ENCODE measurements around the gene PAFAH2. TPM values are rescaled to one million over a fixed set of nuclear protein-coding genes. Genes with fewer than 3 reads are reported as not detected.

The PAFAH2 gene
- total and polyA plus RNA-seq, 2 of the 13 experiments (the other 11 are each of a cell fraction or from before 2014, with no cell fraction given) = 6.9 to 9.4 TPM

- TF ChIP-seq MEIS1 (CRISPR knock-in tag; IDR thresholded peaks at IDR 0.05; ENCODE audit: borderline replicate concordance) (peak; percentile 51; the same call in 1 of the 2 replicates), JUND (CRISPR knock-in tag; IDR thresholded peaks at IDR 0.05) (0 out of 2 replicates have a peak, but pooled peaks have one; percentile 47), ZNF329 (CRISPR knock-in tag; IDR thresholded peaks at IDR 0.05; ENCODE audit: low read depth) (no peak), PITX1 (CRISPR knock-in tag; IDR thresholded peaks at IDR 0.05) (0 out of 2 replicates have a peak, but pooled peaks have one; percentile 41), MEF2D (CRISPR knock-in tag; IDR thresholded peaks at IDR 0.05) (peak; percentile 28; the same call in 1 of the 2 replicates), ZNF776 (CRISPR knock-in tag; IDR thresholded peaks at IDR 0.05) (peak; percentile 61; the same call in 1 of the 2 replicates), KMT2A (CRISPR knock-in tag; IDR thresholded peaks at IDR 0.05) (0 out of 2 replicates have a peak, but pooled peaks have one; percentile 4), ATF3 (CRISPR knock-in tag; IDR thresholded peaks at IDR 0.05) (0 out of 2 replicates have a peak, but pooled peaks have one; percentile 28), USF2 (IDR thresholded peaks at IDR 0.05; ENCODE audit: low read depth, low read length) (no peak), USF2 (CRISPR knock-in tag; IDR thresholded peaks at IDR 0.05; ENCODE audit: borderline replicate concordance) (no peak), TBX2 (CRISPR knock-in tag; IDR thresholded peaks at IDR 0.05; ENCODE audit: borderline replicate concordance) (peak; percentile 57; the same call in 1 of the 2 replicates), ZNF564 (CRISPR knock-in tag; IDR thresholded peaks at IDR 0.05) (peak; percentile 71; the same call in 1 of the 2 replicates), MTF2 (CRISPR knock-in tag; IDR thresholded peaks at IDR 0.05; ENCODE audit: borderline replicate concordance) (peak; percentile 41; the same call in 1 of the 2 replicates), ZMYM4 (CRISPR knock-in tag; IDR thresholded peaks at IDR 0.05) (0 out of 2 replicates have a peak, but pooled peaks have one; percentile 0), ZBTB7A (CRISPR knock-in tag; IDR thresholded peaks at IDR 0.05) (peak; percentile 48; the same call in 1 of the 2 replicates), SPEN (CRISPR knock-in tag; IDR thresholded peaks at IDR 0.05; ENCODE audit: low read depth) (0 out of 2 replicates have a peak, but pooled peaks have one; percentile 18), NCOR1 (IDR thresholded peaks at IDR 0.05; ENCODE audit: borderline replicate concordance, low read length) (no peak), YY1 (IDR thresholded peaks at IDR 0.05; ENCODE audit: insufficient read depth, insufficient replicate concordance, low read depth, low read length) (peak; percentile 38), FOXA1 (IDR thresholded peaks at IDR 0.05) (no peak), FOXA1 (CRISPR knock-in tag; IDR thresholded peaks at IDR 0.05) (no peak), ZNF816 (CRISPR knock-in tag; IDR thresholded peaks at IDR 0.05; ENCODE audit: borderline replicate concordance) (0 out of 2 replicates have a peak, but pooled peaks have one; percentile 48), ZBTB44 (CRISPR knock-in tag; IDR thresholded peaks at IDR 0.05) (no peak), MLX (CRISPR knock-in tag; IDR thresholded peaks at IDR 0.05) (no peak)
Measured at GRCh38 chr1:26035959-26036755, 38.3 kb upstream of the PAFAH2 start (continued).
